Erythroblast (primary cell): Measurements from ENCODE around the gene UBAC2.

Experiments
- DNase-seq, 2 experiments: peaks; one replicate each; lab custom pipeline; 2025; lab: John Stamatoyannopoulos, UW
- GATA1 ChIP-seq: IDR thresholded peaks from 2 replicates; pipeline ENCODE4 v1.6.1; 2011; ENCODE audit warnings: low read depth, mild to moderate bottlenecking, control low read depth, low read length, moderate library complexity
- POLR2A ChIP-seq: IDR thresholded peaks from 2 replicates; pipeline ENCODE4 v1.6.1; 2011; ENCODE audit warnings: mild to moderate bottlenecking, low read length

The UBAC2 gene

GRCh38 chr13:99254830-99255229 lies 54.2 kb downstream of the UBAC2 start:
- TF ChIP-seq POLR2A, result no peak
- no peak for TF ChIP-seq GATA1
- no peak for DNase-seq

DNA sequence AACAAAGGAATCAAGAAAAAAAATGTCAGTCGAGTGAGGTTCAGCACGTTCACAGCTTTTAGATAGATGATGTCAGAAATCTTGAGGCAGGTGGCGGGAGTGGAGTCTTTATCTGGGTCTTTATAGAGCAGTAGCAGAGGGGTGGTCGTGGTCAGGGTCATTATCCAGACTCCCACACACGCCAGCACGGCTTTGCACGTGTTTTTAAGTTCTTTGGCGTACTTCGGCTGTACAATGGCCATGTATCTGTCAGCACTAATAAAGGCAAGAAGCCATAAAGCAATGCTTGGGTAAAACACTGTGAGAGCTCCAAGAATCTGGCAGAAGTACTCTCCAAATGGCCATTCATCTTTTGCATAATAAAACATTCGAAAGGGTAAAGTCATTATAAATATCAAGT lies 54.6 kb downstream of the UBAC2 start:
- no peak for TF ChIP-seq POLR2A
- DNase-seq, result no peak

DNA sequence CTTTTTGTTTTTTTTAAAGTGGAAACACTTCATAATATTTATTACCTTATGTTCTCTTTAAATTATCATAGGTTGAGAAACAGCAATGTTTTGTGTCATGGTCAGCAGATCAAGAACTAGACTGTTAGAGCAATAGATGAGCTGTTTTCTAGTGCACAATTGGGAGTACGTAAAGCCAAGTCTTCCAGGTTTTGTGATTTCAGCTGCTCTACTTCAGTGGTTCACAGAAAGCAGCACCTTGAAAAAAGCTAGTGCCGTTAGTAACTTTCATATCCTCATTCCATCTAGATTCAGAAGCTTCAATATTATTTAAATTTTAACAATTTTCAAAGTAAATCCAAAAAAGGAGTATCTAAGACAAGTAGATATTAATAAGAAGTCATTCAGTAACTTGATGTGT lies 55.6 kb downstream of the UBAC2 start:
- DNase-seq, result no peak
- TF ChIP-seq POLR2A, result no peak

- DNase-seq, result peak; percentile 7 to 47
- no peak for TF ChIP-seq POLR2A
- TF ChIP-seq GATA1, result no peak
Observed at GRCh38 chr13:99256709-99257108, 56.1 kb downstream of the UBAC2 start.

DNA sequence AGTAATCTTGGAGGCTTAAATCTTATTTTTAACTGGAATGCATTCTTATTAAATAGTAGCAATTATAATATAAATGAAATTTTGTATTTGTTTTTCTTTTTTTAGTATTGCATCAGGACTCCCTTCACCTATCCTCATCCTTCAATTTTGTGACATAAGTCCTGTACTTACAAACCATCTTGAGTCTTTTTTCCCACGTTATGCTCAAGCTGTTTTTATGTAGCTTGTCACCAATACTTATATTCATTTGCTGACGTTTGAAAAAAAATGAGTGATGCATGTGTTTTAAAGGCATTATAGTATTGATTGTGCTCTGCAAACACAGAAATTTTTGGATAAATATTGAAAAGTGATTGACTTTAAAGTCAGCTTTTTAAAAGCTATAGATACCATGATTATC lies 56.6 kb downstream of the UBAC2 start:
- TF ChIP-seq GATA1, result no peak
- no peak for TF ChIP-seq POLR2A
- no peak for DNase-seq

DNA sequence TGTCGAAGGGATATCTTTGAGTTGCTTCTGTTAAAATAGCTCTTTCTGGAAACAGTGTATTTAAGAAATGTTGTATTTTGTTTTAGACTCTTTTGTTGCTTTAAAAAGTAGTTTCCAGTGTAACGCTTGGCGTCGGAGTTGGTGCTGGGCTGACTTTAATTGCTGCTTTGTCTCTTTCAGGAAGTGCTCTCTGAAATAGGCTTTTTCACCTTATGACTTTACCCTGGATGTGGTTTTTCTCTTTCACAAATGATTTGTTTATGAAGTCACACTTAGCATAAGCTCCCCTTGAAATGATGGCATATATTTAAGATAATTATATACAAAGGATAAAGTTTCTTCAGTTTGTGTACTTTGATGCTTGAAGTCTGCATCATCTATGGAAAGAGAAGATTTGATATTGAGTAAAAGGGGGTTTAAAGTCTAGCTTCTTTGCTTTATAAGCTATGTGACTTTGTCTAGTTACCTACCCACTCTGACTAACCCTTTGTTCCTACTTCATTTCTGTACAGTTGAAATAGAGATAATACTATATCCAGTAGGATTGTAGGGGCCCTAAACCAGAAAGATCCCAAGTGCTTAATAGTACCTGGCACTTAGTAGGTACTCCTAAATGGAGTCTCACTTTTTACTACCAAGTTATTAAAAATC lies 57.7 kb downstream of the UBAC2 start, which contains the start of gene GPR18:
GPR18 (minus strand) TSS at position 170 of the 651 bp plus-strand sequence. CDS start 2,507 bp downstream, outside the sequence.
- TF ChIP-seq POLR2A (no peak), GATA1 (no peak)
- DNase-seq, result no peak

DNA sequence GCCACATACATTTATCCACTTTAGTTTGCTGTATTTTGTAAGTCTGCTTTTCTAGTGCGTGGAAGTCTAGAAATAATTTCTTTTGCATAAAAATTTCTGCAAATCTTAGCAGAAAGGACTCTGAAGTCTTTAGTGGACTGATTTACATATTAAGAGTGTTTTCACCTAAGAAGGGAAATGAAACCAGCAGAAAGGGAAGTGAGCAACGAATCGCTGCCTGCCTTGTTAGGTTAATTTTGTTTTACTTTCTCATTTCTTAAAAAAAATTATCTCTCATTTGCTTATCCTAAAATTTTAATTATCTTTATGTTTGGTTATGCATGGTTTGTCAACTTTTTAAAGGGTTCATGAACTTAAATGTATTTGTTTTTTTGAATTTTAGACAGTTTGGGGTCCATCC lies 58.3 kb downstream of the UBAC2 start:
- DNase-seq, result no peak
- no peak for TF ChIP-seq GATA1
- TF ChIP-seq POLR2A, result no peak

DNA sequence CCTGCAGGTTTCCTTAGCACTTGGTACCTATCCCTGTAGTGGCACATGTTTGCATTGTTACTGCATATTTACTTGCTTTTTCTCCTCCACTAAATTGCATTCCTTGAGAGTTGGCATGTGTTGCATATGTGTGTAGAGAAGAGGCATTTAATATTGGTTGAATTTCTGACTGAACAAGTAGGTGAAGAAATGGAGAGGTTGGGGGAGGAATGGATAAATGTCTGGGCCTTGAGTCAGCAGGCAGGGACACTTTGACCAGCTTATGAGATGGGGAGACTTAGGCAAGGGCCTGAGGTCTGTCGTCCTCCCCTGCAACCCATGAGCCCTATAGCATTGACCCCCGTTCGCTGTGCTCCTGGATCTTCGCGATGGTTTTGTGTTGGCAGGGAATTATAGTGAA lies 59.6 kb downstream of the UBAC2 start:
- TF ChIP-seq GATA1 (no peak), POLR2A (no peak)
- DNase-seq, result no peak

DNA sequence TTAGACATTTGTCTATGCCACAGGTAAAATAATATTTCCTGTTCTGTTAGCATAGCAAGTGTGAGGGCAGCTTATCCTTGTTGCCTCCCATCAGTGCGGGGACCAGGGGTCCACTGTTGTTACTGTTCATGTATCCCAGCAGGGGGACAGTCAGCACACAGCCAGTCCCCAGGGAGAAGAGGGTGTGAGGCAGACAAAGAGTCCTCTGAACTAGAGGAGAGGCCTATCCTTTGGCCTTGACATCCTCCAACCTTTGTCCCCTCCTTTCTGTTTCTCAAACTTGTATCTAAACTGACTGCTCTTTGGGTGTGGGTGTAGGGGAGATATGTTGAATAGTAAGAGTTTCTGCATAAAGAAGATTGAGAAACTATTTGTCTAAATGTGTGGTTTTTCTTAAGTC lies 60.4 kb downstream of the UBAC2 start:
- no peak for TF ChIP-seq POLR2A
- TF ChIP-seq GATA1, result no peak
- peak in 1 of 2 experiments; percentile 15 for DNase-seq

- no peak for DNase-seq
- TF ChIP-seq GATA1 (no peak), POLR2A (no peak)
Observed at GRCh38 chr13:99263126-99263785, 62.6 kb downstream of the UBAC2 start.

- DNase-seq, result no peak
- no peak for TF ChIP-seq POLR2A
- TF ChIP-seq GATA1, result no peak
Observed at GRCh38 chr13:99264051-99264450, 63.4 kb downstream of the UBAC2 start.

DNA sequence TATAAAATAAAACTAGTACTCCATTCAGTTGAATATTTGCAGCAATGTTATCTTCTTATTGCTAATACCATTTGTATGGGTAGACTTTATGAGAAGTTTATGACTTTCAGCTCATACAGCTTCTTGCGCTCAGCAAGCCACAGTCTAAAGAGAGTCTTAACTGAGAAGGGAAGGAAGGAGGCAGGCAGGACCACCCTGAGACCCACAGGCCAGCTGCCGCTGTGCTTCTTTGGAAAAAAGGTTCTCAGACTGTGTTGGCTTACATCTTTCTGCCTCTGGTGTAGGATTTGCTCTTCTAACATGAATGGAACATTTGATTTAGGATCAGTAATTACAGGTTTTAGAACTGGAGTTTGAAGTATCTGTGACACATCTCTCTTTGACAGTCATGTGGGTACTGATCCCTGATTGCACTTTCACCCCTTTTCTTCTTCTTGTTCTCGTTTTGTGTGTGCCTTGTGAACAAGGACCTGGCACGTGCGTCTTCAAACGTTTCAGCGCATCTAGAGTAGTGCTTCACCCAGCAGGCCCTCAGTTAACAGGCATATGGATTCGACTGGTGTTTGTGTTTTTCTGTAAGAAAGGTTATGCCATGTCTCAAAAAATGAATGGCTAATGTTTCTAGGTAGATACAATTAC lies 64.6 kb downstream of the UBAC2 start:
- peak in 1 of 2 experiments; percentile 30 for DNase-seq
- TF ChIP-seq GATA1, result no peak
- TF ChIP-seq POLR2A, result no peak

DNA sequence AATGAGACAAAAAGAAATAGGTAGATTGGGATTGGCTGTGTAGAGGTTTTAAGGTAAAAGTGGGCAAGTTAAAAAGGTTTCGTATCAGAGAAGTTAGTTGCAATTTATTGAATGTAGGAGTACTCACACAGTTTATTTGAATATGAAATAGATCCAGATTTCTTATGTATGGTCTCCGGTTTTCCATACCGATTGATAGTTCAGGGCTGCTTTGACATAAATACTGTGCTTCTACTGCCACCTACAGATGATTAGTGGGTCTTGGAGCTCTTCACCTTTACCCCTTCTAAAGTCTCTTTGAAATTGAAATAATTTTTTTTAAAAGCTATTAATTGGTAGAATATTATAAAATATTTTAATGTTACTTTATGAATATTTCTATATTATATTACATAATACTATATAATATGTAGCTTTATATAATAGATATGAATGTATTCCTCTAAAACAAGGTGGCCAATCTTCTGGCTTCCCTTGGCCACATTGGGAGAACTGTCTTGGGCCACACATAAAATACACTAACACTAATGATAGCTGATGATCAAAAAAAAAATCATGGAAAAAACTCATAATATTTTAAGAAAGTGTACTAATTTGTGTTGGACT lies 65.3 kb downstream of the UBAC2 start:
- TF ChIP-seq GATA1 (no peak), POLR2A (no peak)
- DNase-seq, result peak; percentile 67 to 80

GRCh38 chr13:99266827-99267226 lies 66.2 kb downstream of the UBAC2 start:
- DNase-seq, result peak; percentile 41 to 57
- TF ChIP-seq GATA1 (no peak), POLR2A (no peak)
